22Rv1 (cell line): ENCODE results near the gene TRAPPC4.
A peak's percentile ranks its signal among the peaks of the same experiment; 100 is the strongest.

ENCODE experiments used
- H3K27ac ChIP-seq: fragments of 450-650 bp; 2 replicates; pipeline ENCODE4 v1.5.1; 2017
- ZFX ChIP-seq: fragments of 450-650 bp; IDR thresholded peaks from 2 replicates; pipeline ENCODE4 v1.6.1; 2017; ENCODE audit warnings: antibody characterized with exemption, borderline replicate concordance
- TF ChIP-seq, protein P1 (sequence below): fragments of 450-650 bp; IDR thresholded peaks from 2 replicates; pipeline ENCODE4 v1.5.1; 2017; ENCODE audit warnings: mild to moderate bottlenecking

Gene TRAPPC4

GRCh38 chr11:119041821-119042514, 23.4 kb downstream of the TRAPPC4 start:
- H3K27ac ChIP-seq: no peak overlapping the region
- TF ChIP-seq, protein P1, sequence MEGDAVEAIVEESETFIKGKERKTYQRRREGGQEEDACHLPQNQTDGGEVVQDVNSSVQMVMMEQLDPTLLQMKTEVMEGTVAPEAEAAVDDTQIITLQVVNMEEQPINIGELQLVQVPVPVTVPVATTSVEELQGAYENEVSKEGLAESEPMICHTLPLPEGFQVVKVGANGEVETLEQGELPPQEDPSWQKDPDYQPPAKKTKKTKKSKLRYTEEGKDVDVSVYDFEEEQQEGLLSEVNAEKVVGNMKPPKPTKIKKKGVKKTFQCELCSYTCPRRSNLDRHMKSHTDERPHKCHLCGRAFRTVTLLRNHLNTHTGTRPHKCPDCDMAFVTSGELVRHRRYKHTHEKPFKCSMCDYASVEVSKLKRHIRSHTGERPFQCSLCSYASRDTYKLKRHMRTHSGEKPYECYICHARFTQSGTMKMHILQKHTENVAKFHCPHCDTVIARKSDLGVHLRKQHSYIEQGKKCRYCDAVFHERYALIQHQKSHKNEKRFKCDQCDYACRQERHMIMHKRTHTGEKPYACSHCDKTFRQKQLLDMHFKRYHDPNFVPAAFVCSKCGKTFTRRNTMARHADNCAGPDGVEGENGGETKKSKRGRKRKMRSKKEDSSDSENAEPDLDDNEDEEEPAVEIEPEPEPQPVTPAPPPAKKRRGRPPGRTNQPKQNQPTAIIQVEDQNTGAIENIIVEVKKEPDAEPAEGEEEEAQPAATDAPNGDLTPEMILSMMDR: no peak
- no peak for TF ChIP-seq ZFX

DNA sequence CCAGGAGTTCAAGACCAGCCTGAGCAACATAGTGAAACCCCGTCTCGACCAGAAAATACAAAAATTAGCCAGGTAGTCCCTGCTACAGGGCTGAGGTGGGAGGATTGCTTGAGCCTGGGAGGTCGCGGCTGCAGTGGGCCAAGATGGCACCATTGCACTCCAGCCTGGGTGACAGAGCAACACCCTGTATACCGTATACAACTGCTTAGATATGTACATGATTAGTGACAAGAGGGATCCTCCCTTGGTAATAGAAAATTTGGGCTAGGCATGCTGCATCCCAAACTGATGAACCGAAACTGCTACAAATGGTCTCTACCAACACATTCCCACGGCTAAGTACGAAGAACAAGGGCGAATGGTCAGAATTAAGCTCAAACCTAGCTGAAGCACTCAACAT, 24.4 kb downstream of the TRAPPC4 start:
- TF ChIP-seq ZFX: no peak
- TF ChIP-seq, protein P1: no peak
- H3K27ac ChIP-seq: no peak overlapping the region

- TF ChIP-seq, protein P1: 0 out of 2 replicates have a peak, but pooled peaks have one; percentile 9
- TF ChIP-seq ZFX: no peak
- no peak overlapping the region for H3K27ac ChIP-seq
Measured at GRCh38 chr11:119044708-119045107, 26.1 kb downstream of the TRAPPC4 start.

DNA sequence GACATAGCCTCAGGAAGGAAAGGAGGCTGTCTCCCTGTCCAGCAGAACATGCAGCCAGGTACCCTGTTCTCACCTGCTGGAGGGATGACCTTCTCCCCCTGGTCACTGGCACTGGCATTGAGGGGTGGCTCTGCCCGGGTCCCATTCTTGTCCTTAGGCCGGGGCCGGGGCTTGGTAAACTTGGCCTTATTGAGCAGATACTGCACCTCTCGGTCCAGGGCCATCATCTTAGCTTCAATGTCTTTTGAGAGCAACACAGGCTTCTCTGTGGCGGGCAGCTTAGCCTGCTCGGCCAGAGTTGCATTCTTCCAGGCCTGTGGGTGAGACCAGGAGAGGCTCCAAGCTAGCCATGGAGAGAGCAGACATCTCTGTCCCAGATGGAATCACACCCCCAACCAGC, 27.9 kb downstream of the TRAPPC4 start:
- no peak overlapping the region for H3K27ac ChIP-seq

GRCh38 chr11:119047205-119047604, 28.6 kb downstream of the TRAPPC4 start:
- TF ChIP-seq ZFX: no peak
- TF ChIP-seq, protein P1: no peak

More for the DNA sequence above, 27.9 kb downstream of the TRAPPC4 start:
- TF ChIP-seq, protein P1: no peak
- TF ChIP-seq ZFX: no peak

GRCh38 chr11:119048644-119049043, 30.1 kb downstream of the TRAPPC4 start:
- TF ChIP-seq, protein P1: no peak
- TF ChIP-seq ZFX: no peak
- H3K27ac ChIP-seq: no peak overlapping the region

More at GRCh38 chr11:119047205-119047604, 28.6 kb downstream of the TRAPPC4 start:
- no peak overlapping the region for H3K27ac ChIP-seq

GRCh38 chr11:119049081-119049480, 30.5 kb downstream of the TRAPPC4 start:
- no peak for TF ChIP-seq ZFX
- TF ChIP-seq, protein P1: no peak
- no peak overlapping the region for H3K27ac ChIP-seq
